NT2/D1 (cell line): Measurements from ENCODE around the gene FHOD3.

Source experiments
- SUZ12 ChIP-seq: IDR thresholded peaks from 2 replicates; pipeline ENCODE4 v1.6.1; 2011; ENCODE audit not compliant: insufficient read length, insufficient read depth; ENCODE audit errors: extremely low read depth
- ZNF274 ChIP-seq: IDR thresholded peaks from 2 replicates; pipeline ENCODE4 v1.6.1; 2011; ENCODE audit warnings: mild to moderate bottlenecking, low read depth, low read length

- TF ChIP-seq ZNF274, result no peak
- no peak for TF ChIP-seq SUZ12
Measured at GRCh38 chr18:36817039-36817438, 519.5 kb downstream of the FHOD3 start.
